ENCODE results near the gene EDN1. TPM values are rescaled to one million over a fixed set of nuclear protein-coding genes. Genes with fewer than 3 reads are reported as not detected.

Gene EDN1
- total and polyA plus RNA-seq, 2 of the 13 experiments (the other 11 are each of a cell fraction or from before 2014, with no cell fraction given): 0.15 to 1.2 TPM

DNA sequence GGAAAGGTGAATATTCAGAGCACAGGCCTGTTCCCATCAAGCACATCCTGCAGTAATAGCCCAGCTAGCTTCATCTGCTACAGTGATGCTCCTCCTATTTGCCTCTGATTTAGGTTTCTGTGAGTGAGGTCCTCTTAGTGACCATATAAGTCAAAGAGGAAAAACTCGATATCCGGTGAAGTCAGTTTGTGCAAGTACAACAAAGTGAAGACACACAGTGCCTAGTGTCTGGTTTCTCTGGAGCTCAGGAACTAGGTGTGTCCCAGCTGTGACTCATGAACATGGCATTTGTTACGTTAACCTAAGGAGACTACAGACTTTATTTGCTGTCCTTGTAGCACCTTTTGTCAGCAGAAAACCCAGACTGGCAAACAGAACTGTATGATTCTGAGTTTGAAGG, 33.9 kb downstream of the EDN1 start (continued):
- no peak for TF ChIP-seq FOXA1 (IDR thresholded peaks at IDR 0.05)
- no peak; the same call in 1 of the 2 replicates for TF ChIP-seq FOXA1 (CRISPR knock-in tag; IDR thresholded peaks at IDR 0.05)
- TF ChIP-seq ZNF816 (CRISPR knock-in tag; IDR thresholded peaks at IDR 0.05; ENCODE audit: borderline replicate concordance): no peak
- TF ChIP-seq ELF3 (CRISPR knock-in tag; IDR thresholded peaks at IDR 0.05): peak; percentile 94
- no peak for TF ChIP-seq ZNF432 (CRISPR knock-in tag; IDR thresholded peaks at IDR 0.05; ENCODE audit: borderline replicate concordance)
- no peak for TF ChIP-seq RFX1 (IDR thresholded peaks at IDR 0.05)
- TF ChIP-seq ZNF205 (CRISPR knock-in tag; IDR thresholded peaks at IDR 0.05): no peak
- no peak for TF ChIP-seq ZNF577 (CRISPR knock-in tag; IDR thresholded peaks at IDR 0.05; ENCODE audit: borderline replicate concordance, low read depth)
- TF ChIP-seq, protein P1, sequence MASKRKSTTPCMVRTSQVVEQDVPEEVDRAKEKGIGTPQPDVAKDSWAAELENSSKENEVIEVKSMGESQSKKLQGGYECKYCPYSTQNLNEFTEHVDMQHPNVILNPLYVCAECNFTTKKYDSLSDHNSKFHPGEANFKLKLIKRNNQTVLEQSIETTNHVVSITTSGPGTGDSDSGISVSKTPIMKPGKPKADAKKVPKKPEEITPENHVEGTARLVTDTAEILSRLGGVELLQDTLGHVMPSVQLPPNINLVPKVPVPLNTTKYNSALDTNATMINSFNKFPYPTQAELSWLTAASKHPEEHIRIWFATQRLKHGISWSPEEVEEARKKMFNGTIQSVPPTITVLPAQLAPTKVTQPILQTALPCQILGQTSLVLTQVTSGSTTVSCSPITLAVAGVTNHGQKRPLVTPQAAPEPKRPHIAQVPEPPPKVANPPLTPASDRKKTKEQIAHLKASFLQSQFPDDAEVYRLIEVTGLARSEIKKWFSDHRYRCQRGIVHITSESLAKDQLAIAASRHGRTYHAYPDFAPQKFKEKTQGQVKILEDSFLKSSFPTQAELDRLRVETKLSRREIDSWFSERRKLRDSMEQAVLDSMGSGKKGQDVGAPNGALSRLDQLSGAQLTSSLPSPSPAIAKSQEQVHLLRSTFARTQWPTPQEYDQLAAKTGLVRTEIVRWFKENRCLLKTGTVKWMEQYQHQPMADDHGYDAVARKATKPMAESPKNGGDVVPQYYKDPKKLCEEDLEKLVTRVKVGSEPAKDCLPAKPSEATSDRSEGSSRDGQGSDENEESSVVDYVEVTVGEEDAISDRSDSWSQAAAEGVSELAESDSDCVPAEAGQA (IDR thresholded peaks at IDR 0.05; ENCODE audit: low read depth): no peak
- TF ChIP-seq, protein P1 (CRISPR knock-in tag; IDR thresholded peaks at IDR 0.05; ENCODE audit: borderline replicate concordance): no peak
- TF ChIP-seq, protein P2, sequence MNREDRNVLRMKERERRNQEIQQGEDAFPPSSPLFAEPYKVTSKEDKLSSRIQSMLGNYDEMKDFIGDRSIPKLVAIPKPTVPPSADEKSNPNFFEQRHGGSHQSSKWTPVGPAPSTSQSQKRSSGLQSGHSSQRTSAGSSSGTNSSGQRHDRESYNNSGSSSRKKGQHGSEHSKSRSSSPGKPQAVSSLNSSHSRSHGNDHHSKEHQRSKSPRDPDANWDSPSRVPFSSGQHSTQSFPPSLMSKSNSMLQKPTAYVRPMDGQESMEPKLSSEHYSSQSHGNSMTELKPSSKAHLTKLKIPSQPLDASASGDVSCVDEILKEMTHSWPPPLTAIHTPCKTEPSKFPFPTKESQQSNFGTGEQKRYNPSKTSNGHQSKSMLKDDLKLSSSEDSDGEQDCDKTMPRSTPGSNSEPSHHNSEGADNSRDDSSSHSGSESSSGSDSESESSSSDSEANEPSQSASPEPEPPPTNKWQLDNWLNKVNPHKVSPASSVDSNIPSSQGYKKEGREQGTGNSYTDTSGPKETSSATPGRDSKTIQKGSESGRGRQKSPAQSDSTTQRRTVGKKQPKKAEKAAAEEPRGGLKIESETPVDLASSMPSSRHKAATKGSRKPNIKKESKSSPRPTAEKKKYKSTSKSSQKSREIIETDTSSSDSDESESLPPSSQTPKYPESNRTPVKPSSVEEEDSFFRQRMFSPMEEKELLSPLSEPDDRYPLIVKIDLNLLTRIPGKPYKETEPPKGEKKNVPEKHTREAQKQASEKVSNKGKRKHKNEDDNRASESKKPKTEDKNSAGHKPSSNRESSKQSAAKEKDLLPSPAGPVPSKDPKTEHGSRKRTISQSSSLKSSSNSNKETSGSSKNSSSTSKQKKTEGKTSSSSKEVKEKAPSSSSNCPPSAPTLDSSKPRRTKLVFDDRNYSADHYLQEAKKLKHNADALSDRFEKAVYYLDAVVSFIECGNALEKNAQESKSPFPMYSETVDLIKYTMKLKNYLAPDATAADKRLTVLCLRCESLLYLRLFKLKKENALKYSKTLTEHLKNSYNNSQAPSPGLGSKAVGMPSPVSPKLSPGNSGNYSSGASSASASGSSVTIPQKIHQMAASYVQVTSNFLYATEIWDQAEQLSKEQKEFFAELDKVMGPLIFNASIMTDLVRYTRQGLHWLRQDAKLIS (CRISPR knock-in tag; IDR thresholded peaks at IDR 0.05): no peak
- no peak for TF ChIP-seq POLR2AphosphoS5 (IDR thresholded peaks at IDR 0.05; ENCODE audit: low read depth, low read length)
- TF ChIP-seq RNF2 (conservative IDR thresholded peaks at IDR 0.05; ENCODE audit: low read depth): no peak
- TF ChIP-seq, protein P3, sequence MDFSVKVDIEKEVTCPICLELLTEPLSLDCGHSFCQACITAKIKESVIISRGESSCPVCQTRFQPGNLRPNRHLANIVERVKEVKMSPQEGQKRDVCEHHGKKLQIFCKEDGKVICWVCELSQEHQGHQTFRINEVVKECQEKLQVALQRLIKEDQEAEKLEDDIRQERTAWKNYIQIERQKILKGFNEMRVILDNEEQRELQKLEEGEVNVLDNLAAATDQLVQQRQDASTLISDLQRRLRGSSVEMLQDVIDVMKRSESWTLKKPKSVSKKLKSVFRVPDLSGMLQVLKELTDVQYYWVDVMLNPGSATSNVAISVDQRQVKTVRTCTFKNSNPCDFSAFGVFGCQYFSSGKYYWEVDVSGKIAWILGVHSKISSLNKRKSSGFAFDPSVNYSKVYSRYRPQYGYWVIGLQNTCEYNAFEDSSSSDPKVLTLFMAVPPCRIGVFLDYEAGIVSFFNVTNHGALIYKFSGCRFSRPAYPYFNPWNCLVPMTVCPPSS (IDR thresholded peaks at IDR 0.05): no peak
- TF ChIP-seq ZNF17 (CRISPR knock-in tag; IDR thresholded peaks at IDR 0.05): no peak
- TF ChIP-seq DNMT1 (CRISPR knock-in tag; IDR thresholded peaks at IDR 0.05): no peak
- TF ChIP-seq ERF (CRISPR knock-in tag; IDR thresholded peaks at IDR 0.05): peak; percentile 50; the same call in 1 of the 2 replicates
- 0 out of 2 replicates have a peak, but pooled peaks have one; percentile 25 for TF ChIP-seq ZNF264 (CRISPR knock-in tag; IDR thresholded peaks at IDR 0.05)
- no peak for TF ChIP-seq DMAP1 (CRISPR knock-in tag; IDR thresholded peaks at IDR 0.05)
- no peak for TF ChIP-seq HDAC1 (CRISPR knock-in tag; IDR thresholded peaks at IDR 0.05)
- 0 out of 2 replicates have a peak, but pooled peaks have one; percentile 30 for TF ChIP-seq RFXAP (CRISPR knock-in tag; IDR thresholded peaks at IDR 0.05; ENCODE audit: borderline replicate concordance)
- TF ChIP-seq ZBTB42 (CRISPR knock-in tag; IDR thresholded peaks at IDR 0.05): no peak
- TF ChIP-seq SALL1 (CRISPR knock-in tag; IDR thresholded peaks at IDR 0.05): peak; percentile 40; the same call in 1 of the 2 replicates
- peak; percentile 95 for TF ChIP-seq FOSL1 (CRISPR knock-in tag; IDR thresholded peaks at IDR 0.05; ENCODE audit: borderline replicate concordance)
